Tibial nerve (tissue), 4 donors: Measurements from ENCODE around the gene FARP1.

Experiments
- CTCF ChIP-seq, 5 experiments: fragments of 200-600 bp in 3 of 5; fragments of 450-650 bp in 2 of 5; sonication (generic) in 3 of 5; IDR thresholded peaks; one replicate each; pipeline ENCODE4 v1.5.1; 2016 to 2019; ENCODE audit warnings: antibody characterized with exemption in 5 of 5, mild to moderate bottlenecking in 3 of 5, moderate library complexity in 2 of 5
- EP300 ChIP-seq, 2 donors: sonication (generic); formaldehyde crosslinking; IDR thresholded peaks; one replicate each; pipeline ENCODE4 v1.6.1; 2017; ENCODE audit warnings: antibody characterized with exemption in 2 of 2, mild to moderate bottlenecking in 1 of 2
- POLR2A ChIP-seq, 2 donors: fragments of 450-650 bp; IDR thresholded peaks; one replicate each; pipeline ENCODE4 v1.6.1; 2017; ENCODE audit warnings: antibody characterized with exemption in 2 of 2, mild to moderate bottlenecking in 2 of 2, moderate library complexity in 2 of 2

GRCh38 chr13:98317573-98318171, 174.8 kb downstream of the FARP1 start:
- TF ChIP-seq CTCF (IDR thresholded peaks at IDR 0.05), result no peak
- TF ChIP-seq EP300 (IDR thresholded peaks at IDR 0.05), result no peak
- TF ChIP-seq POLR2A (IDR thresholded peaks at IDR 0.05), result no peak
